NCI-H345 treated with DMSO at 0.1 percent for 48 hours (cell line): ENCODE data around the gene RABL2B.

ENCODE experiments used
- DNase-seq: peaks from one replicate; lab custom pipeline; 2025; ENCODE audit not compliant: unreplicated experiment; lab: John Stamatoyannopoulos, UW

The RABL2B gene

GRCh38 chr22:50723991-50724390 is 59.4 kb downstream of the RABL2B start:
- no peak for DNase-seq

GRCh38 chr22:50722716-50723428 is 60.6 kb downstream of the RABL2B start:
- DNase-seq, result no peak

- no peak for DNase-seq
These were observed 61.3 kb downstream of the RABL2B start for GRCh38 chr22:50722048-50722701.

- DNase-seq, result no peak
These were observed 62.1 kb downstream of the RABL2B start for GRCh38 chr22:50721257-50721844.

- DNase-seq, result no peak
These were observed 62.9 kb downstream of the RABL2B start for GRCh38 chr22:50720301-50721256.

GRCh38 chr22:50719814-50720300 is 63.6 kb downstream of the RABL2B start:
- no peak for DNase-seq

GRCh38 chr22:50718352-50718709 is 65.1 kb downstream of the RABL2B start:
- no peak for DNase-seq

GRCh38 chr22:50717709-50718351 is 65.6 kb downstream of the RABL2B start:
- no peak for DNase-seq
